OCI-LY7 (cell line): ENCODE results near the gene SAMD15.

Experiments used
- CTCF ChIP-seq: fragments of 200-600 bp; sonication (generic); conservative IDR thresholded peaks from 2 replicates; pipeline ENCODE4 v1.5.1; 2014; ENCODE audit warnings: mild to moderate bottlenecking, antibody characterized with exemption, low read length, moderate library complexity, mixed read lengths
- EZH2phosphoT487 ChIP-seq: fragments of 200-600 bp; sonication (generic); IDR thresholded peaks from 2 replicates; pipeline ENCODE4 v1.6.1; 2018; ENCODE audit warnings: low read depth, borderline replicate concordance, mild to moderate bottlenecking, mixed run types, antibody characterized with exemption, low read length, moderate library complexity, mixed read lengths

- TF ChIP-seq CTCF = no peak
- no peak for TF ChIP-seq EZH2phosphoT487
Observed at GRCh38 chr14:77406718-77407117, 29.5 kb downstream of the SAMD15 start.
